Measurements from ENCODE around the gene SLX4IP.

DNA sequence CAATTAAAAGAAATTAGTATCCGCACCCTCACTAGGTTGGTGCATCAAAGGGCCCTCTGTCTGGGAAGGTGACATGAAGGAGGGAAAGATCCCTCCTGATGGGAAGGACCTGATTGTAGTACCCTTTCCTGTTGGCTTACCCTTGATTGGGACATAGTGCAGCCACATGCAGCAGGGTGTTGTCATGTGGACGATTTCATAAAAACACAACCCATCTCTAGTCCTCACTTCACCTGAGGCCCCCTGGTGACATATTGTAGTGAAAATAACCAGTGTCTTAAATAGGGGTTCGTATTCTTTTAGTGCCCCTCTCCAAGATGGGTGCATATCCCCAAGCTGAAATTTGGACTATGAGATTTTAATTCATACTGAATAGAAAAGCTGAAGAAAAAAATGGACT is 97.3 kb downstream of the SLX4IP start:
- TF ChIP-seq TFAP4 (IDR thresholded peaks at IDR 0.05; ENCODE audit: borderline replicate concordance, low read depth) (no peak), ZFAT (CRISPR knock-in tag; conservative IDR thresholded peaks at IDR 0.05) (no peak), ZFP62 (CRISPR knock-in tag; IDR thresholded peaks at IDR 0.05) (no peak), SOX5 (CRISPR knock-in tag; IDR thresholded peaks at IDR 0.05; ENCODE audit: borderline replicate concordance) (no peak), PCBP1 (IDR thresholded peaks at IDR 0.05; ENCODE audit: borderline replicate concordance, low read depth, low read length) (no peak)
- TF ChIP-seq, protein P1, sequence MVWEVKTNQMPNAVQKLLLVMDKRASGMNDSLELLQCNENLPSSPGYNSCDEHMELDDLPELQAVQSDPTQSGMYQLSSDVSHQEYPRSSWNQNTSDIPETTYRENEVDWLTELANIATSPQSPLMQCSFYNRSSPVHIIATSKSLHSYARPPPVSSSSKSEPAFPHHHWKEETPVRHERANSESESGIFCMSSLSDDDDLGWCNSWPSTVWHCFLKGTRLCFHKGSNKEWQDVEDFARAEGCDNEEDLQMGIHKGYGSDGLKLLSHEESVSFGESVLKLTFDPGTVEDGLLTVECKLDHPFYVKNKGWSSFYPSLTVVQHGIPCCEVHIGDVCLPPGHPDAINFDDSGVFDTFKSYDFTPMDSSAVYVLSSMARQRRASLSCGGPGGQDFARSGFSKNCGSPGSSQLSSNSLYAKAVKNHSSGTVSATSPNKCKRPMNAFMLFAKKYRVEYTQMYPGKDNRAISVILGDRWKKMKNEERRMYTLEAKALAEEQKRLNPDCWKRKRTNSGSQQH (CRISPR knock-in tag; IDR thresholded peaks at IDR 0.05; ENCODE audit: low read depth), result no peak
